ENCODE data around the gene ARHGAP21. TPM values are rescaled to one million over a fixed set of nuclear protein-coding genes. Genes with fewer than 3 reads are reported as not detected.
A peak's percentile ranks its signal among the peaks of the same experiment; 100 is the strongest.

The ARHGAP21 gene
- total RNA-seq, 4 donors from 2014 or later = 35.1 to 60.5 (median 54.1) TPM

DNA sequence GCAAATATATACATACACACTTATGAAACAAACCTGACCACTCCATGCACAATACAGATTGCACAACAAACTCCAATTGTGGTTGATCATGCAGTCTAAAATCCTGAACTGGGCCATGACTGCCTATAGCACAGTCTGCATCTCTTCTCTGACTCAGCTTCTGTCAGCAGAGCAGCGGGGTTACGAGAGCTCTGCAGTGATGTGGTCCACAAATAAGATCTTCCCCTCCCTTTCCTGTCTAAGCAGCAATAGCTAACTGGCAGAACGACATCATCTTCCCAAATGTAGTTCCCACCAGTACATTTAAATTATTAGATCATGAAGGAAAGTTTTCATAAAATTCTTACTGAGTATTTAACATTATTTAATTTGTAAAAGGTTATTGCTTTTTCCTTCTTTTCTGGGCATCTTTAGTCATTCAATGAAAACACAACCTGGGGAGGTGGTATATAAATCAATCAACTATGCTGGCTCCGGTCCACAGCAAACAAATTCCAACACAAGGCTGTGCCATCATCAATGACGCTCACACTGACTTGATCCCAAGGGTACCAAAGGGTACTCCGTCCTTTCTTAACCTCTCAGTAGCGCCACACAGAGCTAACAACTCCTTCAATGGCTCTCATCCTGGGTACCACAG lies 17.1 kb downstream of the ARHGAP21 start:
- no peaks in the 10 kb centered on the region for H3K36me3 ChIP-seq

DNA sequence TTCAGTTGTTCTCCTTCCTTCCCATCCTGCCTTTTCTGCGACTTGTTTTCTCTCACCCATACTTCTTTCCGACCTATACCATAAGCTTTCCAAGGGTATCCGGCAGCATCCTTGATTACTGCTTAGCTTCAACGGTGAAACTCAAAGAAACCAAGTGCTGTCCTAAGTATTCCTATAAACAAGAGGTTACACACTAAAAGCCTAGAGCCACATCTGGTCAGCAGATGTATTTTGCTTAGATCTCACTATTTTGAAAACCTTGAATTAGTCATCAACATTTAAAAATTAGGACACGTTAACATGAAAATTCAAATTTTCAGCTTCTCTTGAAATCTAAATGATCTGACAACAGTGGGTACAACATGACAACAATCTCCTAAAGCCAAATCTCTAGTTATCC lies 20.0 kb downstream of the ARHGAP21 start:
- intact Hi-C loops (cut with DNase I; ENCODE audit: low total_unique reads) = no loop called here
- Histone ChIP-seq H3K4me1 (peaks cover 53 to 59% of the 10 kb centered on the region in 2 donors), H3K9me3 (no peaks in the 10 kb centered on the region), H3K27ac (no peak overlapping the region), H3K36me3 (no peaks in the 10 kb centered on the region), H3K27me3 (no peaks in the 10 kb centered on the region), H3K4me3 (no peak overlapping the region)
- TF ChIP-seq, protein P1, sequence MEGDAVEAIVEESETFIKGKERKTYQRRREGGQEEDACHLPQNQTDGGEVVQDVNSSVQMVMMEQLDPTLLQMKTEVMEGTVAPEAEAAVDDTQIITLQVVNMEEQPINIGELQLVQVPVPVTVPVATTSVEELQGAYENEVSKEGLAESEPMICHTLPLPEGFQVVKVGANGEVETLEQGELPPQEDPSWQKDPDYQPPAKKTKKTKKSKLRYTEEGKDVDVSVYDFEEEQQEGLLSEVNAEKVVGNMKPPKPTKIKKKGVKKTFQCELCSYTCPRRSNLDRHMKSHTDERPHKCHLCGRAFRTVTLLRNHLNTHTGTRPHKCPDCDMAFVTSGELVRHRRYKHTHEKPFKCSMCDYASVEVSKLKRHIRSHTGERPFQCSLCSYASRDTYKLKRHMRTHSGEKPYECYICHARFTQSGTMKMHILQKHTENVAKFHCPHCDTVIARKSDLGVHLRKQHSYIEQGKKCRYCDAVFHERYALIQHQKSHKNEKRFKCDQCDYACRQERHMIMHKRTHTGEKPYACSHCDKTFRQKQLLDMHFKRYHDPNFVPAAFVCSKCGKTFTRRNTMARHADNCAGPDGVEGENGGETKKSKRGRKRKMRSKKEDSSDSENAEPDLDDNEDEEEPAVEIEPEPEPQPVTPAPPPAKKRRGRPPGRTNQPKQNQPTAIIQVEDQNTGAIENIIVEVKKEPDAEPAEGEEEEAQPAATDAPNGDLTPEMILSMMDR (IDR thresholded peaks at IDR 0.05 in 4 of 5, conservative IDR thresholded peaks at IDR 0.05 in 1 of 5) = no peak
- TF ChIP-seq POLR2A (IDR thresholded peaks at IDR 0.05) = no peak
- in situ Hi-C loops (cut with MboI; ENCODE audit: low sequenced_read_pairs in 4 of 4) = no loop called here
- DNase-seq (no peak), ATAC-seq (peak in 1 of 2 donors; percentile 30)

More for the DNA sequence above, 17.1 kb downstream of the ARHGAP21 start:
- H3K9me3 ChIP-seq = no peaks in the 10 kb centered on the region
- intact Hi-C loops (cut with DNase I; ENCODE audit: low total_unique reads) (no loop called here), in situ Hi-C loops (cut with MboI; ENCODE audit: low sequenced_read_pairs in 4 of 4) (no loop called here)
- ATAC-seq = peak; percentile 49 to 68
- H3K27ac ChIP-seq = no peak overlapping the region
- H3K27me3 ChIP-seq = no peaks in the 10 kb centered on the region
- DNase-seq = no peak
- H3K4me1 ChIP-seq = peaks cover 44 to 63% of the 10 kb centered on the region in 2 donors
- H3K4me3 ChIP-seq = no peak overlapping the region
- no peak for TF ChIP-seq POLR2A (IDR thresholded peaks at IDR 0.05)
- TF ChIP-seq, protein P1 (IDR thresholded peaks at IDR 0.05 in 4 of 5, conservative IDR thresholded peaks at IDR 0.05 in 1 of 5) = no peak

DNA sequence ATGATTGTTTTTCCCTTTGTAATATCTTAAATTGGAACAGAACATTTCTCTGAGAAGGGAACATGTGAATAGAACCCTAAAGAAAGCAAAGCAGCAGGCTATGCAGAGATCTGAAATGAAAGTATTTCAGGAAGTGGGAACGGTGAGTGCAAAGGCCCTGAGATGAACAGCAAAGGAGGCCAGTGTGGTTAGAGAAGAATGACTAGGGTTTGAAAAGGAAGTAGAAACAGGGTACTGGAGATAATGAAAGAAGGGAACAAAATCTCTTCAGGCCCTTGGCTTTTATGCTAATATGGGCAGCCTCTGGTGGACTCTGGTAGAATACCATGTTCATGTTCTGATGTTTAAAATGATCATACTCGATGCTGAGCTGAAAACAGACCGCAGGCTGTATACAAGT lies 22.2 kb downstream of the ARHGAP21 start:
- peaks cover 45 to 46% of the 10 kb centered on the region in 2 donors for H3K4me1 ChIP-seq
- no peak for ATAC-seq
- TF ChIP-seq, protein P1 (IDR thresholded peaks at IDR 0.05 in 4 of 5, conservative IDR thresholded peaks at IDR 0.05 in 1 of 5) = no peak
- TF ChIP-seq POLR2A (IDR thresholded peaks at IDR 0.05) = no peak

DNA sequence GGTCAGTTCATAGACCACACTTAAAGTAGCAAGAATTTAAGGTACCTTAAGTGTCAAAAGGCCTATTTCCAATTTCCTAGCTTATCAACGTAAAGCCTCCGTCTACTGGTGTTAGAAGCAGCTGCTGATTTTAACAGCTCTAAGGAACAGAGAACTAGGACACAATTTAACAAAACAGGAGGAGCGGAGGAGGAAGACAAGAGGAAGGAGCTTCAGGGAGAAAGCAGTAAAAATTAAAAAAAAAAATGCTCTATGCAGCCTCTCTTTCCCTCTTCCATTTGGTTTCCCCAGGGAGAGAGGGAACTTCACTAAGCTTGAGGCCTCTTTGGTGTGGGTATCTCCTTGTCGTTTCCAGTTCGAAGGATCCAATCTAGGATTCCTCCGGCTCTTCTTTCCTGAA lies 22.7 kb downstream of the ARHGAP21 start:
- in situ Hi-C loops (cut with MboI; ENCODE audit: low sequenced_read_pairs in 4 of 4) (no loop called here), intact Hi-C loops (cut with DNase I; ENCODE audit: low total_unique reads) (no loop called here)
- ATAC-seq = no peak
- DNase-seq = no peak
- Histone ChIP-seq H3K9me3 (no peaks in the 10 kb centered on the region), H3K27ac (no peak overlapping the region), H3K36me3 (no peaks in the 10 kb centered on the region), H3K4me3 (no peak overlapping the region), H3K4me1 (peaks cover 46% of the 10 kb centered on the region in 2 donors), H3K27me3 (no peaks in the 10 kb centered on the region)
- no peak for TF ChIP-seq POLR2A (IDR thresholded peaks at IDR 0.05)

More for the DNA sequence above, 22.2 kb downstream of the ARHGAP21 start:
- intact Hi-C loops (cut with DNase I; ENCODE audit: low total_unique reads) = no loop called here
- H3K9me3 ChIP-seq = no peaks in the 10 kb centered on the region
- in situ Hi-C loops (cut with MboI; ENCODE audit: low sequenced_read_pairs in 4 of 4) = no loop called here
- no peak overlapping the region for H3K4me3 ChIP-seq
- no peak overlapping the region for H3K27ac ChIP-seq
- H3K36me3 ChIP-seq = no peaks in the 10 kb centered on the region
- no peak for DNase-seq
- no peaks in the 10 kb centered on the region for H3K27me3 ChIP-seq

DNA sequence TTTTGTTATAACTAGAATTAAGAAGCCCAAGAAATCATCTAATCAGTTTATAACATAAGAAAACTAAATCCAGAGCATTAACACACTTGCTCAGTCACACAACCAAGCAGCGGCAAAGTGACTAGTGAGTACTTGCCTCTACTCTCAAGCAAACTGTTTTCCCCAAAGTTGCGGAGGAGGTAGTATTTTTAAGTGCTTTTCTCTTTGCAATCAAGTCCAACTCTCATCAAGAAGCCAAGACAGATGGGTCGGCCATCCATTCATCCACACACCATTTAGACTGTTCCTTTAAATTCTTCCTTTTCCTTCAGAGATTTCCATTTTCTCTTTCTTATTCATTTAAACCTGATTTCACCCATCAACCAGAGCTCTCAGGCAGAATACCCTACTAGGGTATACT lies 25.4 kb downstream of the ARHGAP21 start:
- intact Hi-C loops (cut with DNase I; ENCODE audit: low total_unique reads) (no loop called here), in situ Hi-C loops (cut with MboI; ENCODE audit: low sequenced_read_pairs in 4 of 4) (no loop called here)
- Histone ChIP-seq H3K27ac (no peak overlapping the region), H3K4me1 (peaks cover 44 to 51% of the 10 kb centered on the region in 2 donors), H3K27me3 (no peaks in the 10 kb centered on the region), H3K9me3 (no peaks in the 10 kb centered on the region), H3K36me3 (no peaks in the 10 kb centered on the region), H3K4me3 (no peak overlapping the region)
- TF ChIP-seq POLR2A (IDR thresholded peaks at IDR 0.05) = no peak
- TF ChIP-seq, protein P1 (IDR thresholded peaks at IDR 0.05 in 4 of 5, conservative IDR thresholded peaks at IDR 0.05 in 1 of 5) = no peak
- no peak for ATAC-seq
- no peak for DNase-seq
